Tibial nerve (tissue), 4 donors: Measurements from ENCODE around the gene APP.

ENCODE experiments used
- CTCF ChIP-seq, 5 experiments: fragments of 200-600 bp in 3 of 5; fragments of 450-650 bp in 2 of 5; sonication (generic) in 3 of 5; IDR thresholded peaks; one replicate each; pipeline ENCODE4 v1.5.1; 2016 to 2019; ENCODE audit warnings: antibody characterized with exemption in 5 of 5, mild to moderate bottlenecking in 3 of 5, moderate library complexity in 2 of 5
- EP300 ChIP-seq, 2 donors: sonication (generic); formaldehyde crosslinking; IDR thresholded peaks; one replicate each; pipeline ENCODE4 v1.6.1; 2017; ENCODE audit warnings: antibody characterized with exemption in 2 of 2, mild to moderate bottlenecking in 1 of 2

- TF ChIP-seq CTCF (IDR thresholded peaks at IDR 0.05) (no peak), EP300 (IDR thresholded peaks at IDR 0.05) (peak; percentile 69)
These were observed 54.7 kb downstream of the APP start for GRCh38 chr21:26115899-26116298.
